ENCODE results near the gene EYA2. TPM values are rescaled to one million over a fixed set of nuclear protein-coding genes. Genes with fewer than 3 reads are reported as not detected.
"Not testable (repeated sequence)": the region's sequence is repeated elsewhere in the genome, so short reads cannot be mapped to it uniquely, and the experiment has no call there.

The EYA2 gene
- total and polyA plus RNA-seq, 4 donors = 1.2 to 10.9 (median 6.7) TPM

- DNase-seq (no peak), ATAC-seq (ENCODE audit: low FRiP score) (no peak)
- no peaks in the 10 kb centered on the region for H3K36me3 ChIP-seq (ENCODE audit: control insufficient read depth in 1 of 2, insufficient read depth in 2 of 2, low read length in 1 of 2)
- peaks cover 0 to 3% of the 10 kb centered on the region in 2 donors for H3K4me1 ChIP-seq (ENCODE audit: control insufficient read depth in 1 of 2, insufficient read depth in 2 of 2, low read length in 2 of 2)
- H3K27ac ChIP-seq (ENCODE audit: low read depth in 1 of 2, low read length in 2 of 2) = no peak overlapping the region
- no peaks in the 10 kb centered on the region for H3K27me3 ChIP-seq (ENCODE audit: control insufficient read depth in 1 of 2, insufficient read depth in 2 of 2, low read length in 1 of 2)
- 41 to 60% methylated on average over 11 of the region's 11 CpGs for WGBS, 2 donors
- intact Hi-C loops (cut with DNase I) = no loop called here
- H3K9me3 ChIP-seq (ENCODE audit: control insufficient read depth, low read length) = peaks cover 3% of the 10 kb centered on the region
- H3K4me3 ChIP-seq (ENCODE audit: low read length in 2 of 2) = no peak overlapping the region
These were observed 65.9 kb downstream of the EYA2 start for GRCh38 chr20:46960536-46960935.

DNA sequence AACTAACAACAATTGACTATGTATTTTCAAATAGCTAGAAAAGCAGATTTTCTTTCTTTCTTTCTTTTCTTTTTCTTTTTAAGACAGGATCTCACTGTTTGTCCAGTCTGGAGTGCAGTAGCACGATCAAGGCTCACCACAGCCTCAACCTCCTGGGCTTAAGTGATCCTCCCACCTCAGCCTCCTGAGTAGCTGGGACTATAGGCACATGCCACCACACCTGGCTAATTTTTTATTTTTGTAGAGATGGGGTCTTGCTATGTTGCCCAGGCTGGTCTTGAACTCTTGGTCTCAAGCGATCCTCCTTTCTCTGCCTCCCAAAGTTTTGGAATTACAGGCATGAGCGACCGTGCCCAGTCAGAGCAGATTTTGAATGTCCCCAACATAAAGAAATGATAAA is 67.3 kb downstream of the EYA2 start:
- H3K9me3 ChIP-seq (ENCODE audit: control insufficient read depth, low read length); intact Hi-C loops (cut with DNase I); H3K4me3 ChIP-seq (ENCODE audit: low read length in 2 of 2); H3K27me3 ChIP-seq (ENCODE audit: control insufficient read depth in 1 of 2, insufficient read depth in 2 of 2, low read length in 1 of 2); H3K27ac ChIP-seq (ENCODE audit: low read depth in 1 of 2, low read length in 2 of 2); H3K4me1 ChIP-seq (ENCODE audit: control insufficient read depth in 1 of 2, insufficient read depth in 2 of 2, low read length in 2 of 2); H3K36me3 ChIP-seq (ENCODE audit: control insufficient read depth in 1 of 2, insufficient read depth in 2 of 2, low read length in 1 of 2); ATAC-seq (ENCODE audit: low FRiP score); DNase-seq: not testable (repeated sequence)
- WGBS, 2 donors = 93% methylated on average over 4 of the region's 4 CpGs

- Histone ChIP-seq H3K4me3 (ENCODE audit: low read length in 2 of 2) (no peak overlapping the region), H3K4me1 (ENCODE audit: control insufficient read depth in 1 of 2, insufficient read depth in 2 of 2, low read length in 2 of 2) (peaks cover 0 to 3% of the 10 kb centered on the region in 2 donors), H3K36me3 (ENCODE audit: control insufficient read depth in 1 of 2, insufficient read depth in 2 of 2, low read length in 1 of 2) (no peaks in the 10 kb centered on the region), H3K27me3 (ENCODE audit: control insufficient read depth in 1 of 2, insufficient read depth in 2 of 2, low read length in 1 of 2) (no peaks in the 10 kb centered on the region), H3K27ac (ENCODE audit: low read depth in 1 of 2, low read length in 2 of 2) (no peak overlapping the region), H3K9me3 (ENCODE audit: control insufficient read depth, low read length) (peaks cover 1% of the 10 kb centered on the region)
- intact Hi-C loops (cut with DNase I) = no loop called here
- WGBS, 2 donors = 77 to 78% methylated on average over 11 of the region's 11 CpGs
- ATAC-seq (ENCODE audit: low FRiP score) (no peak), DNase-seq (no peak)
These were observed 68.0 kb downstream of the EYA2 start for GRCh38 chr20:46962452-46963195.

GRCh38 chr20:46963196-46963529 is 68.5 kb downstream of the EYA2 start:
- intact Hi-C loops (cut with DNase I) = no loop called here
- 32 to 40% methylated on average over 3 of the region's 3 CpGs for WGBS, 2 donors
- Histone ChIP-seq H3K4me3 (ENCODE audit: low read length in 2 of 2) (no peak overlapping the region), H3K27me3 (ENCODE audit: control insufficient read depth in 1 of 2, insufficient read depth in 2 of 2, low read length in 1 of 2) (no peaks in the 10 kb centered on the region), H3K4me1 (ENCODE audit: control insufficient read depth in 1 of 2, insufficient read depth in 2 of 2, low read length in 2 of 2) (peaks cover 0 to 3% of the 10 kb centered on the region in 2 donors), H3K36me3 (ENCODE audit: control insufficient read depth in 1 of 2, insufficient read depth in 2 of 2, low read length in 1 of 2) (no peaks in the 10 kb centered on the region), H3K27ac (ENCODE audit: low read depth in 1 of 2, low read length in 2 of 2) (no peak overlapping the region), H3K9me3 (ENCODE audit: control insufficient read depth, low read length) (peaks cover 1% of the 10 kb centered on the region)
- ATAC-seq (ENCODE audit: low FRiP score) (no peak), DNase-seq (no peak)

- H3K9me3 ChIP-seq (ENCODE audit: control insufficient read depth, low read length) = peaks cover 1% of the 10 kb centered on the region
- ATAC-seq (ENCODE audit: low FRiP score) (no peak), DNase-seq (no peak)
- H3K4me3 ChIP-seq (ENCODE audit: low read length in 2 of 2) = no peak overlapping the region
- no peak overlapping the region for H3K27ac ChIP-seq (ENCODE audit: low read depth in 1 of 2, low read length in 2 of 2)
- no peaks in the 10 kb centered on the region for H3K27me3 ChIP-seq (ENCODE audit: control insufficient read depth in 1 of 2, insufficient read depth in 2 of 2, low read length in 1 of 2)
- intact Hi-C loops (cut with DNase I) = no loop called here
- H3K36me3 ChIP-seq (ENCODE audit: control insufficient read depth in 1 of 2, insufficient read depth in 2 of 2, low read length in 1 of 2) = no peaks in the 10 kb centered on the region
- 81 to 87% methylated on average over 13 of the region's 13 CpGs for WGBS, 2 donors
- peaks cover 0 to 3% of the 10 kb centered on the region in 2 donors for H3K4me1 ChIP-seq (ENCODE audit: control insufficient read depth in 1 of 2, insufficient read depth in 2 of 2, low read length in 2 of 2)
These were observed 69.3 kb downstream of the EYA2 start for GRCh38 chr20:46963758-46964617.

- Histone ChIP-seq H3K4me1 (ENCODE audit: control insufficient read depth in 1 of 2, insufficient read depth in 2 of 2, low read length in 2 of 2) (peaks cover 0 to under 1% of the 10 kb centered on the region in 2 donors), H3K27me3 (ENCODE audit: control insufficient read depth in 1 of 2, insufficient read depth in 2 of 2, low read length in 1 of 2) (no peaks in the 10 kb centered on the region), H3K9me3 (ENCODE audit: control insufficient read depth, low read length) (peaks cover 1% of the 10 kb centered on the region), H3K36me3 (ENCODE audit: control insufficient read depth in 1 of 2, insufficient read depth in 2 of 2, low read length in 1 of 2) (no peaks in the 10 kb centered on the region), H3K4me3 (ENCODE audit: low read length in 2 of 2) (no peak overlapping the region), H3K27ac (ENCODE audit: low read depth in 1 of 2, low read length in 2 of 2) (no peak overlapping the region)
- intact Hi-C loops (cut with DNase I) = no loop called here
- no peak for ATAC-seq (ENCODE audit: low FRiP score)
- DNase-seq = no peak
- WGBS, 2 donors = 93 to 94% methylated on average over 17 of the region's 17 CpGs
These were observed 70.2 kb downstream of the EYA2 start for GRCh38 chr20:46964618-46965455.

- intact Hi-C loops (cut with DNase I) = no loop called here
- ATAC-seq (ENCODE audit: low FRiP score) (peak; percentile 49), DNase-seq (no peak)
- Histone ChIP-seq H3K9me3 (ENCODE audit: control insufficient read depth, low read length) (peaks cover 1% of the 10 kb centered on the region), H3K27ac (ENCODE audit: low read depth in 1 of 2, low read length in 2 of 2) (no peak overlapping the region), H3K4me1 (ENCODE audit: control insufficient read depth in 1 of 2, insufficient read depth in 2 of 2, low read length in 2 of 2) (no peaks in the 10 kb centered on the region), H3K36me3 (ENCODE audit: control insufficient read depth in 1 of 2, insufficient read depth in 2 of 2, low read length in 1 of 2) (no peaks in the 10 kb centered on the region), H3K27me3 (ENCODE audit: control insufficient read depth in 1 of 2, insufficient read depth in 2 of 2, low read length in 1 of 2) (no peaks in the 10 kb centered on the region), H3K4me3 (ENCODE audit: low read length in 2 of 2) (no peak overlapping the region)
- 44 to 74% methylated on average over 14 of the region's 14 CpGs for WGBS, 2 donors
These were observed 70.8 kb downstream of the EYA2 start for GRCh38 chr20:46965477-46965876.

DNA sequence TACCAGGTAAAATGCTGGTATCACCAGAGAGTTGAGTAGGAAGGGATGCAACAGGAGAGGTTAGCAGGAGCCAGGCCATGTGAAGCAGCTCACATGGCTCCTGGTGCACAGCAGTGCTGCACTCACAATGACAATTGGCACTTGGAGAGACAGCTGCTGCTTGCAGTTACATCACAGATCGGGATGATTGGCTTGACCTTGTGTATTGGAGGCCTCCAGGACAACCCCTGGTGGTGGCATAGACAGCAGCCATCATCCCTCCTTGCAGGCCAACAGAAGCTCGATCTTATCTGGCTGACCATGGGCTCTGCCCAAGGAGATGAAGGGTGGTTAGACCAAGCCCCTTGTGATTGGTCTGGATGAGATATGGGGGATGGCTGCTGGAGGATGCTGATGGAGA is 73.0 kb downstream of the EYA2 start:
- Histone ChIP-seq H3K36me3 (ENCODE audit: control insufficient read depth in 1 of 2, insufficient read depth in 2 of 2, low read length in 1 of 2) (no peaks in the 10 kb centered on the region), H3K4me3 (ENCODE audit: low read length in 2 of 2) (no peak overlapping the region), H3K27me3 (ENCODE audit: control insufficient read depth in 1 of 2, insufficient read depth in 2 of 2, low read length in 1 of 2) (no peaks in the 10 kb centered on the region), H3K27ac (ENCODE audit: low read depth in 1 of 2, low read length in 2 of 2) (no peak overlapping the region), H3K4me1 (ENCODE audit: control insufficient read depth in 1 of 2, insufficient read depth in 2 of 2, low read length in 2 of 2) (no peaks in the 10 kb centered on the region), H3K9me3 (ENCODE audit: control insufficient read depth, low read length) (peaks cover under 1% of the 10 kb centered on the region)
- 84 to 90% methylated on average over 2 of the region's 2 CpGs for WGBS, 2 donors
- intact Hi-C loops (cut with DNase I) = no loop called here
- DNase-seq = no peak
- ATAC-seq (ENCODE audit: low FRiP score) = no peak

Measured in aorta (tissue), 5 donors.